Esophagus (tissue), 2 donors: ENCODE measurements around the gene LRRC19. TPM values are rescaled to one million over a fixed set of nuclear protein-coding genes. Genes with fewer than 3 reads are reported as not detected.

Experiments
- H3K27ac ChIP-seq, 2 donors: one replicate each; pipeline ENCODE4 v1.5.1; 2013; ENCODE audit warnings: low read depth in 2 of 2, mild to moderate bottlenecking in 2 of 2, inconsistent platforms in 1 of 2, low read length in 1 of 2, moderate library complexity in 1 of 2
- H3K27me3 ChIP-seq, 2 donors: one replicate each; pipeline ENCODE4 v1.6.1; 2013; ENCODE audit warnings: low read length in 2 of 2, control low read depth in 1 of 2, mild to moderate bottlenecking in 1 of 2; ENCODE audit not compliant: insufficient read depth in 2 of 2, control insufficient read depth in 1 of 2
- H3K36me3 ChIP-seq, 2 donors: one replicate each; pipeline ENCODE4 v1.6.1; 2013; ENCODE audit warnings: low read length in 1 of 2; ENCODE audit not compliant: control insufficient read depth in 2 of 2, insufficient read depth in 2 of 2
- H3K4me1 ChIP-seq, 2 donors: one replicate each; pipeline ENCODE4 v1.6.1; 2013; ENCODE audit warnings: low read length in 1 of 2; ENCODE audit not compliant: control insufficient read depth in 2 of 2, insufficient read depth in 2 of 2
- H3K4me3 ChIP-seq, 2 donors: one replicate each; pipeline ENCODE4 v1.5.1; 2013; ENCODE audit warnings: low read length in 2 of 2, mild to moderate bottlenecking in 2 of 2, low read depth in 1 of 2, moderate library complexity in 1 of 2
- H3K9me3 ChIP-seq, 2 donors: one replicate each; pipeline ENCODE4 v1.6.1; 2013; ENCODE audit warnings: mild to moderate bottlenecking in 2 of 2, low read depth in 1 of 2, low read length in 1 of 2, moderate library complexity in 1 of 2; ENCODE audit not compliant: control insufficient read depth in 2 of 2, insufficient read depth in 1 of 2
- WGBS, 2 donors: extraction: QIAGEN DNeasy Blood & Tissue Kit; methylation state at CpG; one replicate each; pipeline ENCODE4 v1.1.7; 2013; 5-methylcytosine and 5-hydroxymethylcytosine counted together
- polyA plus RNA-seq, 2 donors: library from polyadenylated mRNA; stranded (reverse); fragments of 200-250 nt; gene quantifications; one replicate each; pipeline ENCODE4 v1.2.3, GENCODE V29; 2013
- donor health status: healthy with polysubstance abuse.
- donor health status: Bipolar disorder and iron deficiency.

Gene LRRC19
- polyA plus RNA-seq, 2 donors, result not detected

- 85 to 95% methylated on average over 5 of the region's 5 CpGs for WGBS, 2 donors
- H3K27me3 ChIP-seq, result no peaks in the 10 kb centered on the region
- H3K4me3 ChIP-seq, result no peak overlapping the region
- H3K36me3 ChIP-seq, result no peaks in the 10 kb centered on the region
- no peak overlapping the region for H3K27ac ChIP-seq
- H3K4me1 ChIP-seq, result no peaks in the 10 kb centered on the region
- H3K9me3 ChIP-seq, result no peaks in the 10 kb centered on the region
Observed at GRCh38 chr9:26973989-26974388, 31.5 kb downstream of the LRRC19 start.

- Histone ChIP-seq H3K27me3 (no peaks in the 10 kb centered on the region), H3K4me3 (no peak overlapping the region), H3K4me1 (no peaks in the 10 kb centered on the region), H3K36me3 (no peaks in the 10 kb centered on the region), H3K9me3 (no peaks in the 10 kb centered on the region), H3K27ac (no peak overlapping the region)
- 89 to 93% methylated on average over 1 of the region's 1 CpG for WGBS, 2 donors
Observed at GRCh38 chr9:26971721-26972120, 33.8 kb downstream of the LRRC19 start.

- Histone ChIP-seq H3K4me3 (peak overlapping the region; percentile 63 to 72), H3K9me3 (no peaks in the 10 kb centered on the region), H3K36me3 (no peaks in the 10 kb centered on the region), H3K27me3 (no peaks in the 10 kb centered on the region), H3K27ac (peak overlapping the region; percentile 57 to 88), H3K4me1 (no peaks in the 10 kb centered on the region)
- 22 to 23% methylated on average over 6 of the region's 6 CpGs for WGBS, 2 donors
Observed at GRCh38 chr9:26956860-26957233, 48.6 kb downstream of the LRRC19 start.

GRCh38 chr9:26955921-26956859 lies 49.3 kb downstream of the LRRC19 start, which contains the start of gene IFT74:
IFT74 (plus strand) TSS chr9:26956412; CDS start chr9:26961968, 5,556 bp downstream.
- Histone ChIP-seq H3K9me3 (no peaks in the 10 kb centered on the region), H3K27ac (peak within 1 kb of the TSS; percentile 57 to 88), H3K27me3 (no peaks in the 10 kb centered on the region), H3K36me3 (no peaks in the 10 kb centered on the region), H3K4me3 (peak within 1 kb of the TSS; percentile 63 to 72), H3K4me1 (no peaks in the 10 kb centered on the region)
- 1% methylated on average over 53 of the region's 53 CpGs for WGBS, 2 donors

- Histone ChIP-seq H3K4me3 (peak overlapping the region; percentile 63 to 72), H3K4me1 (no peaks in the 10 kb centered on the region)
- WGBS, 2 donors, result 54 to 71% methylated on average over 4 of the region's 4 CpGs
Observed at GRCh38 chr9:26955222-26955903, 50.1 kb downstream of the LRRC19 start.

GRCh38 chr9:26954050-26954508 lies 51.4 kb downstream of the LRRC19 start:
- Histone ChIP-seq H3K9me3 (no peaks in the 10 kb centered on the region), H3K27ac (no peak overlapping the region), H3K4me1 (no peaks in the 10 kb centered on the region), H3K4me3 (no peak overlapping the region), H3K36me3 (no peaks in the 10 kb centered on the region), H3K27me3 (peaks cover 0 to 2% of the 10 kb centered on the region in 2 donors)
- WGBS, 2 donors, result 68 to 73% methylated on average over 3 of the region's 3 CpGs

More at GRCh38 chr9:26955222-26955903, 50.1 kb downstream of the LRRC19 start:
- no peaks in the 10 kb centered on the region for H3K9me3 ChIP-seq
- no peaks in the 10 kb centered on the region for H3K36me3 ChIP-seq
- H3K27me3 ChIP-seq, result no peaks in the 10 kb centered on the region
- peak overlapping the region; percentile 57 to 88 for H3K27ac ChIP-seq

GRCh38 chr9:26951794-26952193 lies 53.7 kb downstream of the LRRC19 start:
- Histone ChIP-seq H3K36me3 (no peaks in the 10 kb centered on the region), H3K9me3 (no peaks in the 10 kb centered on the region), H3K4me3 (no peak overlapping the region), H3K27me3 (peaks cover 0 to 2% of the 10 kb centered on the region in 2 donors), H3K4me1 (no peaks in the 10 kb centered on the region), H3K27ac (no peak overlapping the region)
- 82 to 88% methylated on average over 3 of the region's 3 CpGs for WGBS, 2 donors

- no peaks in the 10 kb centered on the region for H3K4me1 ChIP-seq
- 84 to 86% methylated on average over 1 of the region's 1 CpG for WGBS, 2 donors
Observed at GRCh38 chr9:26950521-26950920, 55.0 kb downstream of the LRRC19 start.

GRCh38 chr9:26949637-26950069 lies 55.8 kb downstream of the LRRC19 start:
- Histone ChIP-seq H3K27ac (no peak overlapping the region), H3K4me1 (no peaks in the 10 kb centered on the region), H3K27me3 (peaks cover 0 to 2% of the 10 kb centered on the region in 2 donors), H3K36me3 (no peaks in the 10 kb centered on the region), H3K4me3 (no peak overlapping the region), H3K9me3 (no peaks in the 10 kb centered on the region)
- WGBS, 2 donors, result 64 to 69% methylated on average over 6 of the region's 6 CpGs

More at GRCh38 chr9:26950521-26950920, 55.0 kb downstream of the LRRC19 start:
- Histone ChIP-seq H3K27ac (no peak overlapping the region), H3K9me3 (no peaks in the 10 kb centered on the region), H3K4me3 (no peak overlapping the region), H3K36me3 (no peaks in the 10 kb centered on the region), H3K27me3 (peaks cover 0 to 2% of the 10 kb centered on the region in 2 donors)
